Epithelial cell of proximal tubule (primary cell): ENCODE measurements around the gene FXYD6. TPM values are rescaled to one million over a fixed set of nuclear protein-coding genes. Genes with fewer than 3 reads are reported as not detected.

Experiments used
- DNase-seq: peaks from one replicate; pipeline ENCODE4 v3.0.0-alpha.2; 2011; ENCODE audit warnings: low read depth
- H3K4me3 ChIP-seq: 2 replicates; pipeline ENCODE4 v1.5.1; 2011; ENCODE audit warnings: low read depth, mild to moderate bottlenecking, low read length
- CTCF ChIP-seq: conservative IDR thresholded peaks from 2 replicates; pipeline ENCODE4 v1.5.1; 2012; ENCODE audit warnings: low read depth, mild to moderate bottlenecking, low read length
- total RNA-seq: library from RNA; depleted of rRNA; stranded (reverse); fragments of >200 nt; gene quantifications from 2 replicates; pipeline ENCODE4 v1.2.3, GENCODE V29; 2015

The FXYD6 gene
- total RNA-seq, 1 donor from 2014 or later = 71.2 TPM

DNA sequence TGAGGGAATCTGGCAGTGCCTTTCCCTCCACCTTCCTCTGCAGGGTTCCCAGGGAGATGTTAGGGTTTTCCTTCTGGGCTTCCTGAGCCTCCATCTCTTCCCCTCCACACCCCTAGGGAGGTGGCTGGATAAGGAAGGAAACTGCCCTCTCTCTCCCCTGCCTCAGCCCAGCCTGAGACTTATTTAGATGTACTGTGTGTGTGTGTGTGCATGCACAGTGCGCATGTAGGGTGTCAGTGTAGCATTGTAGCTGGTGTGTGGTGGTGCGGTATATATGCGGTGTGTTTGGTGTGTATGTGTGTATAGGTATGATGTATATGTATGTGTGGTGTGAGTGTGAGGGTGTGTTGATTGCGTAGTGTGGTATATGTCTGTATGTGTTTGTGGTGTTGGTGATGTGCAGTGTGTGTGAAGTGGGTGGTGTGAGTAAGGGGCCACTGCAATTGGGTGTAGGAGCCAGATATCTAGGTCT lies 1.5 kb downstream of the FXYD6 start:
- no peak for DNase-seq
- no peak overlapping the region for H3K4me3 ChIP-seq
- no peak for TF ChIP-seq CTCF

- H3K4me3 ChIP-seq = no peak overlapping the region
- TF ChIP-seq CTCF = no peak
- DNase-seq = no peak
Measured at GRCh38 chr11:117874253-117874909, 2.1 kb downstream of the FXYD6 start.

DNA sequence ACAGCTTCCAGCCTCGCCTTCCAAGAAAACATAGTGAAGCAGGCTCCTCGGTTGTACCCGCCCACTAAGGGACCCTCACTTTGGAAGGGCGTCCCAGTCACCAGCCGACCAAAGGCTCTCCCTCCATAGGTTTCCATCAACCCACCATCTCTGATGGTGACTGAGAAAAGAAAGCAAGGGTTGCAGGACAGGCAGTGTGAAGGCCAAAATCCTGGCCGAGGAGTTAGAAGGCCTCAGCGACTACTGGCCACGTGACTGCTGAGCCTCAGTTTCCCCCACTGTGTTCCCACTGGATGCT lies 2.7 kb downstream of the FXYD6 start:
- no peak for TF ChIP-seq CTCF
- H3K4me3 ChIP-seq = no peak overlapping the region
- DNase-seq = no peak

- no peak overlapping the region for H3K4me3 ChIP-seq
- no peak for DNase-seq
- TF ChIP-seq CTCF = no peak
Measured at GRCh38 chr11:117872975-117873827, 3.3 kb downstream of the FXYD6 start.

DNA sequence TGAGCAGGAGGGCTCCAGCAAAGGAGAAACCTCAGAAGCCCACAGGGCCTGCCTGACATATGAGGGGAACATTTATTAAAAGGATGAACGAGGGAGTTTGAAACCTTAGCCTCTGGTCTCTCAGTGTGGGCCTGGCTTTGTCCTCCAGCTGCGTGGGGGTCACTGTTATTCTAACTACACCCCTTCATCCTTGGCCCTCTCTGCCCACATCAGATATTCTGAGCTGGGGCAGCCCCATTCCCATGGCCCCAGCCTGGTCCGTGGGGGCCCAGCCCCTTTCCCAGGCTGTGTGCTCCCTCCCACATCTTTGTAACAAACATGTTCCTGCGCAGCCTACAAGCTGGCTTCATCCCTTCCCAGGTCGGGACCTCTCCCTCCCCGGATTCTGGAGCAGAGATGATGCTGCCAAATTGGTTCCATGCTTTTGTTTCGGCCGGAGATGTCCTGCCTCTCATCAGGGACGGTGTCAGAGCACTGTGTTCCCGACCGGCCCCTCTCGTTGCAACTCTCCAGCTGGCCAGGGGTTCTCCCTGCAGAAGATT lies 4.0 kb downstream of the FXYD6 start:
- H3K4me3 ChIP-seq = no peak overlapping the region
- no peak for TF ChIP-seq CTCF
- DNase-seq = no peak

DNA sequence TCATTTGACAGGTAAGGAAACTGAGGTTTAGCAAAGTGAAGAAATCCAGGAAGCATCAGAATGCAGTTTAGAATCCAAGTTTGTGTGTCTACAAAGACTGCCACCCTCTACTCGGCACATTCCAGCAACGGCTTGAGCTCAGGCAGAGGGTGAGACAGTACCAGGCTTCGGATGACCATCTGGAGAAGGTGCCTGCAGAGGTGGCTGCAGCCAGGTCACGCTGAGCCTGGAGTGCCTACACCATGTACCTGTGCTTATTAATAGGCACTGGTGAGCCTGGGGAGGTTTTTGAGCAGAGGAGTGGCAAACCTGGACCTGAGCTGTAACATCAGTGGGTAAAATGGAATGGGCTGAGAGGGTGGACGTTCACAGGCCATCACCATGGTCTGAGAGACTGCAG lies 4.7 kb downstream of the FXYD6 start:
- DNase-seq = no peak
- no peak overlapping the region for H3K4me3 ChIP-seq
- TF ChIP-seq CTCF = no peak

DNA sequence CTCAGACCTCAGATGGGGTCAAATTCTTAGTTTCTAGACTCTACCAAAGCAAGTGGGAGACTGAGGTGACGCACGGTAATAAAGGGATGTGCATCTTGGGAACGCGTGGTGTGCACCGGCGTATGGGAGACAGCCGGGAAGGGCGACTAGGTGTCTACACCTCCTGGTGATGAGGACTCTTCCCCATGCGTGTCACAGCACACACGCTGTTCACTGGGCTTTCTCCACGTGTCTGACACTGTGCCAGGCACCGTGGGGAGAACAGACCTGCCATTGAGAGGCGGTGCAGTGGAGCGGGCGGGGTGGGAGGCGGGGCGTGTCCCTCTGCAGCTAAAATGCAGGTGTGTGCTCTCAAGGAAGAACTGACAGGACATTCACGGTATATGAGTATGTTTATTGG lies 5.3 kb downstream of the FXYD6 start:
- H3K4me3 ChIP-seq = no peak overlapping the region
- TF ChIP-seq CTCF = no peak
- no peak for DNase-seq
